ENCODE data around the gene C1QTNF2. TPM values are rescaled to one million over a fixed set of nuclear protein-coding genes. Genes with fewer than 3 reads are reported as not detected.

The C1QTNF2 gene
- total RNA-seq, 4 donors from 2014 or later = 0.59 to 16.5 (median 3.0) TPM

DNA sequence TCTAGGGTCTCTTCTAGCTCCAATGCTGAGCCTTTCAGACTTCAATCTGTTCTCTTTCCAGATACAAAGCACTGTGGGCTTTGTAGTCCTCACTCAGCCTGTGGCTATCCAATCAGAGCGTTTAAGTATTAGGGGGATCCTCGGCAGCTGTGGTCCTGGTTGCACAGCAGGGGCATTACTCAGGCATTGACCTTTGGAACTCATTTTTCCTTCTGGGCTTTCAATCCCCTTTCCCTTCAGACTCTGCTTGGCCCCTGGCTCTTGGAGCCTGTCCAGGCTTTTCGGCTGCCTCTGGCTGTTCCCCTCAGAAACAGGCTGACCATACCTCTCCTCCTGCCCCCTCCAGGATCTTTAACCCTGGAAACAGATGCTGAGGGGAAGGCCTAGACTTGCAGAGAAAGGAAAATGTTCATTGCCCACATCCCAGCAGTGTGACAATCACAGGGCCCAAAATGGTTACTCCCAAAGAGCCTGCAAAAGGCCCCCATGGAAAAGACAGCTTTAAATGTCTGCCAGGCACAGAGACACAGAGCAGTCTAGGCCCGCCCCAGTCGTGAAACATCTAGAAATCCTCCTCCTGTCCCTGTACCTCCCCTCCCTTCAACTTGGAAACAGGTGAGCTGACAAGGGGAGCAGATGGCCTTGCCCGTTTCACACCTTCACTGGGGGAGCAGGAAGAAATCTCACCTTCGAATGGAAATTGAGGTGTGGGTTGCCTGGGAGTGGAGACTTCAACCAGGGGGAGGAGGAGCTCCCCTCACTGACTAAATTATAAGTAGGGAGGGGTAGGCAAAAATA is 13.7 kb downstream of the C1QTNF2 start:
- H3K27ac ChIP-seq = peak overlapping the region; percentile 80 to 87
- no peaks in the 10 kb centered on the region for H3K27me3 ChIP-seq
- no peaks in the 10 kb centered on the region for H3K36me3 ChIP-seq
- DNase-seq = no peak
- H3K4me3 ChIP-seq = no peak overlapping the region
- H3K9me3 ChIP-seq = no peaks in the 10 kb centered on the region
- intact Hi-C loops (cut with DNase I; ENCODE audit: low total_unique reads) = no loop called here
- TF ChIP-seq, protein P1, sequence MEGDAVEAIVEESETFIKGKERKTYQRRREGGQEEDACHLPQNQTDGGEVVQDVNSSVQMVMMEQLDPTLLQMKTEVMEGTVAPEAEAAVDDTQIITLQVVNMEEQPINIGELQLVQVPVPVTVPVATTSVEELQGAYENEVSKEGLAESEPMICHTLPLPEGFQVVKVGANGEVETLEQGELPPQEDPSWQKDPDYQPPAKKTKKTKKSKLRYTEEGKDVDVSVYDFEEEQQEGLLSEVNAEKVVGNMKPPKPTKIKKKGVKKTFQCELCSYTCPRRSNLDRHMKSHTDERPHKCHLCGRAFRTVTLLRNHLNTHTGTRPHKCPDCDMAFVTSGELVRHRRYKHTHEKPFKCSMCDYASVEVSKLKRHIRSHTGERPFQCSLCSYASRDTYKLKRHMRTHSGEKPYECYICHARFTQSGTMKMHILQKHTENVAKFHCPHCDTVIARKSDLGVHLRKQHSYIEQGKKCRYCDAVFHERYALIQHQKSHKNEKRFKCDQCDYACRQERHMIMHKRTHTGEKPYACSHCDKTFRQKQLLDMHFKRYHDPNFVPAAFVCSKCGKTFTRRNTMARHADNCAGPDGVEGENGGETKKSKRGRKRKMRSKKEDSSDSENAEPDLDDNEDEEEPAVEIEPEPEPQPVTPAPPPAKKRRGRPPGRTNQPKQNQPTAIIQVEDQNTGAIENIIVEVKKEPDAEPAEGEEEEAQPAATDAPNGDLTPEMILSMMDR (IDR thresholded peaks at IDR 0.05) = no peak
- no peak for TF ChIP-seq POLR2A (IDR thresholded peaks at IDR 0.05)
- peaks cover 0 to 9% of the 10 kb centered on the region in 2 donors for H3K4me1 ChIP-seq

DNA sequence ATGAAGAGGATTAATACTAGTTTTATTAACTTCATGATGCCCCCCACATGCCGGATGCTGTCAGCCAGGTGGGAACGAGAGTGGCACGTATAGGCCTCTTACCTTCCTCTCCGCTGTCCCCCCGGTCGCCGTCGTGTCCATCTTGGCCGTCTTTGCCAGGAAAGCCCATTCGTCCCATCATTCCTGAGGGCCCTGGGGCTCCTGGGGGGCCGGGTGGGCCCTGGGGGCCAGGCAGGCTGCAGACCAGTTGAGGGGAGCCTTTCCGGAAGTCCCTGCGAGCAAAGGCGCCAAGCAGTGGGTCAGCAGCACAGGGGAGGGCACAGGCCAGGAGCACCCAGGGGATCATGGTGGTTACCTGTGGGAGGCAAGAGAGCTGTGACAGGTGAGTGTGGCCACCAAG is 15.8 kb downstream of the C1QTNF2 start:
- no peak for DNase-seq
- H3K4me3 ChIP-seq = no peak overlapping the region
- H3K36me3 ChIP-seq = no peaks in the 10 kb centered on the region
- intact Hi-C loops (cut with DNase I; ENCODE audit: low total_unique reads) = no loop called here
- no peak overlapping the region for H3K27ac ChIP-seq
- H3K27me3 ChIP-seq = no peaks in the 10 kb centered on the region
- H3K4me1 ChIP-seq = peaks cover 0 to 9% of the 10 kb centered on the region in 2 donors
- no peaks in the 10 kb centered on the region for H3K9me3 ChIP-seq
- TF ChIP-seq POLR2A (IDR thresholded peaks at IDR 0.05) = no peak
- TF ChIP-seq, protein P1 (IDR thresholded peaks at IDR 0.05) = no peak

DNA sequence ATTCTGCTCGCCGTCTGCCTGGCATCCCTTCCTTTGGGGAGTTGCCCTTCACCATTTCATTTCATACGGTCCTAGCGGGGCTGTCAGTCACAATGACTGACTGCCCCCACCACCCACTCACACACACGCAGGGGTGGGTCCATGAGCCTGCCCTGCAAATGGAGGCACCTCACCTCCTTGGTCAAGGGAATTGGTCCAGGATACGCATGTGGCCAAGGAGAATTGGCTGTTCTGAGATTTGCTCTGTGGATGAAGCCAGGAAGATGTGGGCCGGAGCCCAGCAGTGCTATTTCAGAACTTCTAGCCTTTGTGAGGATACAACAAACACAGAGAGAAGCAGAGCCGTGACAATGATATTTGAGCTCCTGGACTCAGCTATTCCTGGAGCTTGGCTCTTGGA is 17.0 kb downstream of the C1QTNF2 start:
- Histone ChIP-seq H3K9me3 (no peaks in the 10 kb centered on the region), H3K27ac (no peak overlapping the region), H3K4me3 (no peak overlapping the region), H3K4me1 (peaks cover 0 to 7% of the 10 kb centered on the region in 2 donors), H3K27me3 (no peaks in the 10 kb centered on the region), H3K36me3 (no peaks in the 10 kb centered on the region)
- no peak for DNase-seq
- TF ChIP-seq, protein P1 (IDR thresholded peaks at IDR 0.05) = no peak
- no peak for TF ChIP-seq POLR2A (IDR thresholded peaks at IDR 0.05)
- intact Hi-C loops (cut with DNase I; ENCODE audit: low total_unique reads) = no loop called here

DNA sequence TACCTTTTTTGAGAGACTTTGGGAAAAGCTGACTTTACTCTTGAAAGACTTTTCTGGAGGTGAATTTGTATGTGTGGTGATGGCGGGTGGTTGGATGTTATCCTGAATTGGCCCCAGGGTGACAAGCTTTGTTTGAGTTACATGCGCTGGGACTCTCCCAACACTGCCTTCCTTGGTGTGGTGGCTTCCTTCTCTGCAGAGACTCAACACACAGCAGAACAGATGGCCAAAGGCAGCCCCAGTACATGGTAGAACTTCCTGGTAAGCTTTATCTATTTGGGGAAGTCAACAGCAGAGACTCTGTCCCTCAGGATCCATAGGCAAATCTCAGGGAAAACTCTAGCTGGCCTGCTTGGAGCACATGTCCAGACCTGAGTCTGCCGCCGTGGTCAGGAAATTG is 18.1 kb downstream of the C1QTNF2 start:
- TF ChIP-seq, protein P1 (IDR thresholded peaks at IDR 0.05) = no peak
- TF ChIP-seq POLR2A (IDR thresholded peaks at IDR 0.05) = no peak
- Histone ChIP-seq H3K4me1 (no peaks in the 10 kb centered on the region), H3K36me3 (no peaks in the 10 kb centered on the region), H3K4me3 (no peak overlapping the region), H3K27me3 (no peaks in the 10 kb centered on the region), H3K9me3 (no peaks in the 10 kb centered on the region), H3K27ac (no peak overlapping the region)
- intact Hi-C loops (cut with DNase I; ENCODE audit: low total_unique reads) = no loop called here
- DNase-seq = no peak

DNA sequence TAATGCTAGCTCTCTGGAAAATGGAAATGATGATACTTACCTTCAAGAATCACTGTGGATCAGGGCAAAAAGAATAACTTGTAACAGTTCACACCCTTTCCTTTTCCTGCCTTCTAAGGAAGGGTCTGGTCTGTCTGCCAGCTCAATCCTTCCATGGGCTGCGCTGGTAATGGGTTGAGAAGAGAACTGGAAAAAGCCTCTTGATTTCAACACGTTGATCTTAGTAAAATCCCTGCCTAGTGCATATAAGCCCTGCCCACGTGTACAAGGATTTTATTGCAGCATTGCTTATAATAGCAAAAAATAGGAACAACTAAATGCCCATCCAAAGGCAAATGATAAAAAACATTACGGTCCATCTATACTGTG is 20.5 kb downstream of the C1QTNF2 start:
- H3K4me1 ChIP-seq = no peaks in the 10 kb centered on the region
- intact Hi-C loops (cut with DNase I; ENCODE audit: low total_unique reads) = loop anchor here (5.0 to 10.0 kb wide), 2 partner anchors 155 to 328 kb away; no protein-coding TSS in a partner anchor
- H3K27ac ChIP-seq = no peak overlapping the region
- H3K27me3 ChIP-seq = no peaks in the 10 kb centered on the region
- H3K9me3 ChIP-seq = no peaks in the 10 kb centered on the region
- TF ChIP-seq POLR2A (IDR thresholded peaks at IDR 0.05) = no peak
- TF ChIP-seq, protein P1 (IDR thresholded peaks at IDR 0.05) = no peak
- H3K4me3 ChIP-seq = no peak overlapping the region
- no peaks in the 10 kb centered on the region for H3K36me3 ChIP-seq
- DNase-seq = no peak
